Stimulated activated naive CD8-positive, alpha-beta T cell treated with anti-CD3 and anti-CD28 coated beads, Interleukin-15, Interleukin-2, amounts not matched to agents 100 U/mL and 50 U/mL, for 24 hours (primary cell): ENCODE measurements around the gene MYCBP2.
"Not testable (repeated sequence)": the region's sequence is repeated elsewhere in the genome, so short reads cannot be mapped to it uniquely, and the experiment has no call there.

Experiments used
- ATAC-seq: fragments of 150-1000 bp; cut with Tn5 transposase; one replicate; pipeline ENCODE4 v1.10.0; 2021
- DNase-seq: peaks from one replicate; pipeline ENCODE4 v3.0.0; 2021

MYCBP2 gene

DNA sequence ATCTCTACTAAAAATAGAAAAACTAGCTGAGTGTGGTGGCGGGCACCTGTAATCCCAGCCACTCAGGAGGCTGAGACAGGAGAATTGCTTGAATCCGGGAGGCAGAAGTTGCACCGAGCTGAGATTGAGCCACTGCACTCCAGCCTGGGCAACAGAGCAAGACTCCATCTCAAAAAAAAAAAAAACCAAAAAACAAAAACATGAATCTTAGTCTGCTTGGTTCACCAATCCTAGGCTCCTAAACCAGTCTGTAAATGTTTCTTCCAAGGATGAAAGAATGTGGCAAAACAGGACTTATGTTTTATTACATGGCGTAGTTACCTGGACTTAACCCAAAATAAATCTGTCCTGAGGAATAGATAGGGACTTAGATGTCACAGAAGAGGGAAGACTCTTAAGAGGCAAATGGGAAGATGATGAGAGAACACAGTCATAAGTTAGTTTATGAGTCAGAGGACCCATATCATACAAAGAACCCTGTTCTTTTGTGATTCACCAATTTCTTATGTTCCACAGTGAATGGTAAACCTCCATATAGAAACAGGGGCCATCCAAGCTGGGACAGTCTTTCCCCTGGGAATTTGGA, 293.1 kb downstream of the MYCBP2 start:
- DNase-seq (no peak), ATAC-seq (peak; percentile 80)

DNA sequence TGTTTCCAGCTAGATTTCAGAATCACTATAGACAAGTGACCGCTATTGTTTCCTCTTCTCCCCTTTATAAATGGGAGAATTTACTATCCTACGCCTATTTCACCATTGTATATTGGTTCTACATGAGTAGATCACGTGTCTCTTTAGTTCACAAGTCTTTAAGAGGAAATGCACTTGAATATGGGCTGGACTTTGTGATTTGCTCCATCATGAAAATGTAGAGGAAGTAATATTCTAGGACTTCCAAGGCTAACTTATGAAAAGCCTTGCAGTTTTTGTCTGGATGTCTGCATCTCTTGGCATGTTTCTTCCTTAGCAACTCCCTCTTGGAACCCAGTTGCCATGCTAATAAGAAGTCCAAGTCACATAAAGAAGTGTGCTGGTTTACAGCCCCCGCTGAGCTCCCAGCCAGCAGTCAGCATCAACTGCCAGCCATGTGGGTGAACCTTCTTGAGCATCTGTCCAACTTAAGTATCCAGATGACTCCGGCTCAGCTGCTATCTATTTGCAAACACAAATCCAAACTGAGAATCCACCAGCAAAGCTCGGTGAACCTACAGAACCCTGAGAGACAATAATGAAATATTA, 295.1 kb downstream of the MYCBP2 start:
- DNase-seq (no peak), ATAC-seq (no peak)

DNA sequence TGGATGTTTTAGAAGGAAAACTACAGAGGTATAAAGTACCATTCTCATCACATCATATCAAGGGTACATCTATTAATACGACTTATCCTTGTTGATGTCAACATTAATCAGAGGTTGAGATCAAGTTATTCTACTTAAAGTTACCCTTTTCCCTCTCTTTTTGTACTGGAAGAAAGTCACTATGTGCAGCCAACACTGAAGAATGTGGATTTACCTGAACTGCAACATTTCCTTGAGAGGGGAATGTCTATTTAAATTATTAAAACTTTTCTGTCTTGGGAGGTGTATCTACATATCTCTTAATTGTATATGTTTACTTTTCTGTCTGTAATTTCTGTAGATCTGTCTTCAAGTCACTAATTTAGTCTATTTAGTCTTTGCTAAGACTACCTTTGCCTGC, 297.5 kb downstream of the MYCBP2 start:
- ATAC-seq = no peak

DNA sequence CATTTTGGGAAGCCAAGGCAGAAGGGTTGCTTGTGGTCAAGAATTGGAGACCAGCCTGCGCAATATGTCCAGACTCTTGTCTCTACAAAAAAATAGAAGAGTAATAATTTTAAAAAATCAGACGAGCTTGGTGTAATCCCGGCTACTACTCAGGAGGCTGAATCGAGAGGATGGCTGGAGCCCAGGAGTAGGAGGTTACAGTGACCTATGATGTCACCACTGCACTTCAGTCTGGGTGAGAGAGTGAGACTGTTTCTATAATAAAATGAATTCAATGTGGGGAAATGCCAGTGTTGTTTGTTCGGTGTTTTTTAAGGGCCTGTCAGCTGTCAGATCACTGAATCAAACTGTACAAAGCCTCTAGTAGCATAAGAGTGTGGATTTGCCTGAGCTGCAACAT, 298.7 kb downstream of the MYCBP2 start:
- no peak for DNase-seq
- ATAC-seq = no peak

More for the DNA sequence above, 297.5 kb downstream of the MYCBP2 start:
- DNase-seq = no peak

DNA sequence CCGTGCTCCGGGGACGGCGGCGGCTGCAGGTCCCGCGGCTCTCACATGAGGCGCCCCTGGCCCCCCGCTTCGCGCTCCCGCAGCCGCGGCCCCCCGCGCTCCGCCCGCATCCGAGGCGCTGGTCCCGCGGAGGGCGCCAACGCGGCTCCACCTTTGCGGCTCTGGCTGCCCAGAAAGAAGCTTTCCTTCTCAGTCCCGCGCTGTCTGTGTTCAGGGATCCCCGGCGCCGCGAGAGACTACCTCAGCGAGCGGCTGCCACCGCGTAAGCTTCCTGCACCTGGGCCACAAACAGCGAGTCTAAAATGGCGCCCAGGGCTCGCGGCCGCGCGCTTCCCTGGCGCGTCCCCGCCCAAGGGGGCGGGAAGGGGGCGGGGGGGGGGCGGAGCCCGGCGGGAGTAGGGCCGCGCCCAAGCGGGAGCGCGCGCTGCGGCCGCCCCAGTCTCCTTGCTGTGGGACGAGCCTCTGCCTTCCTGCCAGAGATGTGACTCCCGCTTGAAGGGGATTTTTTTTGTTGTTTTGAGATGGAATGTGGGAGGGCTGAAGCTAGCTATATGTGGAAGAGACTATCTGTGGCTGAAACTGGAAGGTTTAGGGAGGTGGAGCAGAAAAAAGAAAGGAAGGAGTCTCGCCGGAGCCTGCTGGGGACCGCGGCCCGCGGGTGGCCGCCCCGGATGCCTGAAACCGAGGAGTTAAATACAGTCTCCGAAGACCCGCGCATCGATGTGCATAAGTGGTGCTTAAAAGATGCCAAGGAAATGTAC, 299.9 kb downstream of the MYCBP2 start, which contains the start of gene FBXL3:
Gene FBXL3 (minus strand): TSS at position 299 of the 761 bp plus-strand sequence. CDS start 5,299 bp downstream, outside the sequence.
- peak; percentile 72 for ATAC-seq
- peak; percentile 80 for DNase-seq

DNA sequence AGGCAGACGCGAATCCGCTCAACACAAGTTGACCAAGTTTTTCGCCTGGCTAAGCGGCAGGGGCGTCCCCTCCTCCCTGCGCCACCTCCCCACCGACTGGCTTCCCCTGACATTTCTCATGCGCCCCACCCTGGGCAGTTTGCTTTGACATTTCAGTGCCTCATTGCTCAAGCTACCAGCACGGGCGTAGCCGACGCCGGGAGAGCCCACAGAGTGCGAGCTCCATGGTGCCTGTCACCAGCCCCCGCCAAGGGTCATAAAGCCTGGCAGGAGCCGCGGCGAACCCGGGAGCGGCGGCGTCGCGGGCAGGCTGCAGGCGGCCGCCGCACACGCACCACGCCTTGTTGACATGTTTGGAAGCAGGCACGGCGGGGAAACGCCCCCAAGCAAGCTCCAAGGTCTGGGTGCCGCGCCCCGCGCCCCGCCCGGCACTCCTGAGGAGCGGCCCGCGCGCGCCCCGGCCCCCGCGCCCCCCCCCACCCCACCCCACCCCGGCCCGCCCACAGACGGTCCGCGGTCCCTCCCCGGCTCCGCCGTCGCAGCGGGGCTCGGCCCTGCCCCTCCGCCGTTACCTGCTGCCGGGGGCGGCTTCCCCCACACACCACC, 300.5 kb downstream of the MYCBP2 start:
- ATAC-seq (peak; percentile 75), DNase-seq (peak; percentile 84)

DNA sequence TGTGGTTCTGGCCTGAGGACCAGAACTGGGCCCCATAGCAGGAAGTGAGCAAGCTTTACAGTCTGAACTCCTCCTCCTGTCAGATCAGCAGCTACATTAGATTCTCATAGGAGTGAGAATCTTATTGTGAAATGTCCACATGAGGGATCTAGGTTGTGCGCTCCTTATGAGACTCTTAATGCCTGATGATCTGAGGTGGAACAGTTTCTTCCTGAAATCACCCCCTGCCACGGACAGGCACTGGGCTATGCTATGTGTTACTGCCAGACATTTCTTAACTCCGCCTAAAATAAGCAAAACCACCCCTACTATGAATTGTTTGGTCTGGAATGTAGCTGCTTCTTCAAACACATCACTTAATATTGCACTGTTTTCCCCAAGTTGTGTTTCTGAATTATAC, 304.6 kb downstream of the MYCBP2 start:
- ATAC-seq (no peak), DNase-seq (no peak)

DNA sequence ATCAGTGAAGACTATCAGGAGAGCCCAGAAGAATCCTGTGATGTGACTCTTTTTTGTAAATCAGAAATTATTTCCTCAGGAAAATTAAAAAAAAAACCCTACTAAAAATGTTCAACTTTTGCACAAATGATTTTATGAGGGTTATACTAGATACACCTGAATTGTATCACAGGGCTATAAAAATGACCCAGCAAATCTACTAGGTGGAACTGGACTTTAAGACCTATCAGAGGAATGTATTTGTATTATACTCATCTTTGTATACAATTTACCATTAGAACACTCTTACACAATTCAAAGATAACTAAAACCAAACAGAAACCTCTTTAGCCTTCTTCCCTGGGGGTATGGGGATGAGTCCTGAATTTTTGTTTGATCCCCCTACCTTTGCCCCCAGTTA, 307.1 kb downstream of the MYCBP2 start:
- DNase-seq (no peak), ATAC-seq (no peak)

DNA sequence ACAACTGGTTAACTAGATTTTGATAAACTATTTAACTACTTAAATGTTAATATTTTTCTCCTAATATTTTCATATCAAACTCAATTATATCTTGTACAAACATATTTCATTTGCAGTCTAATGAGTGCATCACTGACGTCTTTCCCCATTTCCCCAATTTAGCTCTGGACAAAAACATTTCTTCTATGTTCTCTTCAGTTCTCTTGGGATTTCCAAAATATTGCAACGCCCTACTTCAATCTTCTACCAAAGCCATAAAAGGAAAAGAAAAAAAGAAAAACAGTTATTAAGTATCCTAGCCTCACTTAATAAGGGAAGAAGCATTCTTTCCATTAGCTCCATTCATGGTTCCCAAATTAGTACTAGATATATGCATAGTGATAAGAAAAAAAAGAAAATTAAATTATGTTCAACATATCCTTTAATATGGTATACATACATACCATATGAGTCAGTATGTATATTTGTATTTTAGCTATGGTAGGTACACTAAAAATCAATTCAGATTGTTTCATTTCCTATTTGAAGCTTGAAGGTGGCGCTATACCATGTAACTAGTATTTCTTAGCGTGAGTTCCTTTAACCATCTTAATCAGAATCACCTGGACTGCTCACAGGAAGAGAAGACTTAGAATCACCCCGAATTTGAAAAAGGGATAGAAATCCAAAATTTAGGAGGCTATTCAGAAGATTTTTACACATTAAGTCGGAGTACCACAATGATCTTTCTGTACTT, 309.8 kb downstream of the MYCBP2 start:
- ATAC-seq (no peak), DNase-seq (no peak)

DNA sequence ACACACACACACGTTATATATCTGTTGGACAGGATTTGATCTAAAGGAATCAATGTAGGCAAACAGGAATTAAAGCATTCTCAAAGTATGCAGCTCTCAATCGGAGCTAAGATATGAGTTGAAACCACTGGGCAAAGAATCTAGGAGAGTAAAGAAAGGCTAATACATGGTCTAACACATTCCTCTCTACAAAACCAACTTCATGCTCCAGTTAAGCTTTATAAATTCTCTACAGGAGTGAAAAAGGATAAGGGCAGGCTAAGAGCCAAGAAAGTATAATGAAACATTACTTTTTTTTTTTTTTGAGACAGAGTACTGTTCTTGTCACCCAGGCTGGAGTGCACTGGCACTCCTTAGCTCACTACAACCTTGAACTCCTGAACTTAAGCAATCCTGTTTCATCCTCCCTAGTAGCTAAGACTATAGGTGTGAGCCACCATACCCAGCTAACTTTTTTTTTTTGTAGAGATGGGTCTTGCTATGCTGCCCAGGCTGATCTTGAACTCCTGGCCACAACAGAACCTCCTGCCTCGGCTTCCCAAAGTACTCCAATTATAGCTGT, 310.6 kb downstream of the MYCBP2 start:
- DNase-seq = no peak
- no peak for ATAC-seq

DNA sequence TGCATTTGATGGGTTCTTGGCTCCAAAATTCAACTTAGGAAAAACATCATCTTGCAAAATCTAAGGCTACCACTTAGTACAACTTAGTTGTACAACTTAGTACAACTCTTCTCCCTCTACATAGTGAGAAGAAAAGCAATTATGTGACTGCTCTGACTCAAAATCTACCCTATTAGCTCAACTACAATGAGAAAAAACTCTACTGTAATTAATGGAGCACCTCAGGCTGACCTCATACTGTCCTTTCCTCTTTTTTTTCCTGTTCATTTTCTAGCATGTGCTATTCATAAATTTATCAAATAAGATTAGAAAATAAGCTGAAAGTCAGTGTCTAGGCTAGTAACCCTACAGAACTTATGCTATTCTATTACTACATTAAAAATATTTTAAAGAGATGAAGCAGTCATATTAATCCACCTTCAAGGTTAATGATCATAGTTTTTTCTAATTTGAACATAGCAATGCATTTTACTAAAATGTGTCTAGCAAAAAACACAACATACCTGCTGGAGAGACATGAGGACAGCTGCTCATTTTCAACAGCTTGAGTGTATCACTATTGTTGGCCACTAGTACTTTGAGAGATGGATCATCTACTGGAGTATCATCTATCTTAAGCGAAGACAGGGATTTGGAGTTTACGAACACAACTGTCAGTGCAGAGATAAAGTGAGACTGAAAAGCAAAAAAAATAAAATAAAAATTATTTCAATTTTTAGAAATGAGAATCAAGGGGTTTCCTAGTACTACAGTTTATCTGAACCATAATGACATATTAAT, 311.8 kb downstream of the MYCBP2 start:
- DNase-seq (no peak), ATAC-seq (no peak)

DNA sequence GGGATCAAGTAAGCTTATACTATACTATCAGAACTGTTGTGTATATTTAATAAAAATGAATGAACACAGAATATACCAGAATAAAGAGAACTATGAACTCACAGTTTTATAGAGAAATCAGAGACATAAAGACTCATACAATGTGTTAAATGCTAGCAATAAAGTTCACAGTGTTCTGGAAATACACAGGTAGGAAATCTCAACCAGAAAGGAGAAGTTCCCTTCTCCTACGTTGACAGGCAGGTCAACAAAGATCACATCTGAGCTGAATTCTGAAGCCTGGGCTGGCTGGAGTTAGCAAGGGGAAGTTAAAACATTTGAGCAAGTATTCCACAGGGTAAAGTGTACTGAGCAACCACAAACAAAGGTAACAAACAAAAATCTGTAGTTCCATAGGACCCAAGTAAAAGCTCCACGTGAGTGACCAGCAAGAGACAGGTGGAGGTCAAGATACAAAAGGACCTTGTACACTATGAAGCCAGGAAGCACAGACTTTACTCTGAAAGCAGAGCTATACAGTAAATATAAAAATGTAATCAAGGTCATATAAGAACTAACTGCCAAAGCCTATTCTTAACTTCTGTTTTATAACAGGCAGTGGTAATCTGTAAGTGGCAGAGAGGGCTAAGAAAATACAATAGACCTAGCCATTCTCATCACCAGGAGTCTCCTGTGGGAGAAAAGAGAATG, 312.9 kb downstream of the MYCBP2 start:
- DNase-seq (no peak), ATAC-seq (no peak)

DNA sequence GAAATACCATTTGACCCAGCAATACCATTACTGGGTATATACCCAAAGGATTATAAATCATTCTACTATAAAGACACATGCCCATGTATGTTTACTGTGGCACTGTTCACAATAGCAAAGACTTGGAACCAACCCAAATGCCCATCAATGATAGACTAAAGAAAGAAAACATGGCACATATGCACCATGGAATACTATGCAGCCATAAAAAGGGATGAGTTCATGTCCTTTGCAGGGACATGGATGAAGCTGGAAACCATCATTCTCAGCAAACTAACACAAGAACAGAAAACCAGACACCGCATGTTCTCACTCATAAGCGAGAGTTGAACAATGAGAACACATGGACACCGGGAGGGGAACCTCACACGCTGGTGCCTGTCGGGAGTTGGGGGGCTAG, 317.2 kb downstream of the MYCBP2 start:
- ATAC-seq, DNase-seq: not testable (repeated sequence)

DNA sequence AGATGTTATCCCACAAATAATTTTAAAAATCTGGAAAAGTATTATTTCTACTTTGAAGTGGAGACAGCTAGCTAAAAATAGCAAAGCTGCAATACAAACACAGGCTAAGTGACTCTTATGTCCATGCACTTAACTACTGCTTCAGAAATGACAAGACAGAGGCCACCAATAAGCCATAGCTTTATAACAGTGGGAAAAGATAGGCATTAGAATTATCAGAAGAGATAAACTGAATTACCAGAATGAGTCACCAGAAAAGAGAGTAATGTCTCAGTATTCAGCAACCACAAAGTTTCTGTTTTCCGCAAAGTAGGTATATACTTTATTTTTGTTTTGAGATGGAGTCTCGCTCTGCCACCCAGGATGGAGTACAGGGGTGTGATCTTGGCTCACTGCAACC, 317.9 kb downstream of the MYCBP2 start:
- peak; percentile 85 for ATAC-seq
- DNase-seq = no peak

DNA sequence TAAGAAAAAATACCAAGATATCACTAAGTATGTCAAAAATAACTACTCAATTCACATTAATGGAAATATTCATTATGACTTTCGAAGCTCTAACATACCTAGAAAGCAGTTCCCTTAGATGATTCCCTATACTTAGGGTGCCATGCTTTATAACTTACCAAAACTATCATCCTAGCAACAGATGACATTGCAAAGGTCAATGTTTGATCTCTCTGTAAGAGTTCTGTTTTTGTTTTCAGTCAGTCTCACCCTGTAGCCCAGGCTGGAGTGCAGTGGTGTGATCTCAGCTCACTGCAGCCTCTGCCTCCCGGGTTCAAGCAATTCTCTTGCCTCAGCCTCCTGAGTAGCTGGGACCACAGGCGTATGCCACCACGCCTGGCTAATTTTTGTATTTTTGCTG, 318.6 kb downstream of the MYCBP2 start:
- DNase-seq = not testable (repeated sequence)
- ATAC-seq = peak; percentile 73

DNA sequence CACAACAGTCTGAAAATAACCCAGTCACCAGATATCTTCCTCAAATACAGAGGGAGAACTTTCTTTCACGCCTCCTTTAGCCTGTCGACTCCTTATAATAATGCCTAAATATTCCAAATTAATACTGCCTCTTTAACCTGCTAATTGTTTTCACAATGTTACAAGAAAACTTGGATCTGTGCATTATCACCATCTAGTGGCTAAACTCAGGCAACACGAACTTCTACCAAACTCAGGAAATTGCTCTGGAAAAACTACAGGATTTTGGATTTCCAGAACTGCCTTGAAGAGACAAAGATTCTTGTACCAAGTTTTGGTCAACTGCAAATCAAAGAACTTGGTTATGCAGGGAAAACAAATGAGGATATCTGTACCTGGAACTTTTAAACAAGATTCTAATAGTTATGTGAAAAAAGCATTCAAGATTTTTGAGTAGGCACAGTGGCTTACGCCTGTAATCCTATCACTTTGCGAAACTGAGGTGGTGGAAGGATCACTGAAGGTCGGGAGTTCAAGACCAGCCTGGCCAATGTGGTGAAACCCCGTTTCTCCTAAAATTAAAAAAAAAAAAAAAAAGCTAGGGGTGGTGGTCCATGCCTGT, 324.2 kb downstream of the MYCBP2 start:
- no peak for DNase-seq

DNA sequence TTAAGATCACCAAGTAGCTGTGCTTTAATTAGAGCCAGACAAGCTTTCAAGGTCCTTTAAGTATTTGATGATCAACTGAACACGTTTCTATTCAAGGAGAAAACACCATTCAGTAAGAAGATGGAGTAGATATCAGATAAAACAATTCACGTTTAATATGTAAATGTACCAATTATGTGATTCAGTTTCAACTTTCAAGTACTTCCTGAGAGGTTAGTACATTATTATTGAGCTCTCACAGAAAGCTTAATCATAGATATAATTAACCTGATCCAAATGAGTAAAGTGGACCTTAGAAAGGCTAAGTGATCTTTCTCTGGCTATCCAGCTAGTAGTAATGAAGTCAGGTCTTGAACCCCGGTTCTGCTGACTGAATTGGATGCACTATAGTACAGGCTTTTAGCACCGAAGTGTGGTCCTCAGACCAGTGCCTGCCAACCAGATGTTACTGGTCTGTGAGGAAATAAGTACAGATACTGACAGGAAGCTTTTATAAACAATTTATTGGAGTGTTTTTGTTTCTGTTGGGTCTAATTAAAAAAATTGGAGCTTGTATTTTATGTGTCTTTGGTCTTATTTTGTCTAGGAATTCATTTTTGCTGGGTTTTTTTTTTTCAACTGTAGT, 324.8 kb downstream of the MYCBP2 start:
- no peak for ATAC-seq

More for the DNA sequence above, 324.2 kb downstream of the MYCBP2 start:
- no peak for ATAC-seq

DNA sequence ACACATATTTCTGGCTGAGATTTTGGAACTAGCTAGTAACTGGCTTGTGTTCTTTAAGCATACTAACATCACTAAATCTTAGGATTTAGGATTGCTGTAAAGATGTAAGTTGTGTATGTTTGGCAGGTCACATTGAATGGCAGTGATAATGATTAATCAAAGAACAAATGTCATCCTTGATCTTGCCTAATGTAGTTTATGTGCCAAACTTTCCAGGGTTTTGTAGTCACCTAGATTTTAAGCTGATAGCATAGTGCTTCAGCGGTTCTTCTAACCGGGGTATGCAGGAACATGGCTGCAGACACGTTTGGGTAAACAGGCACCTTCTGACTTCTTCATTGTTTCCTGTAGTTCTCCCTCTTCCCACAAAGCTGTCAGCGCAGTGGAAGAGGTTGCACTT, 325.4 kb downstream of the MYCBP2 start:
- no peak for DNase-seq
- ATAC-seq = peak; percentile 36

More for the DNA sequence above, 324.8 kb downstream of the MYCBP2 start:
- no peak for DNase-seq

DNA sequence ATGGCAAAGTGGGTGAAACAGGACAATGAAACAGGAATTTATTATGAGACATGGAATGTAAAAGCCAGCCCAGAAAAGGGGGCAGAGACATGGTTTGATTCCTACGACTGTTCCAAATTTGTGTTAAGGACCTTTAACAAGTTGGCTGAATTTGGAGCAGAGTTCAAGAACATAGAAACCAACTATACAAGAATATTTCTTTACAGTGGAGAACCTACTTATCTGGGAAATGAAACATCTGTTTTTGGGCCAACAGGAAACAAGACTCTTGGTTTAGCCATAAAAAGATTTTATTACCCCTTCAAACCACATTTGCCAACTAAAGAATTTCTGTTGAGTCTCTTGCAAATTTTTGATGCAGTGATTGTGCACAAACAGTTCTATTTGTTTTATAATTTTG, 326.4 kb downstream of the MYCBP2 start:
- no peak for DNase-seq
- ATAC-seq = no peak
